A549 (cell line): Measurements from ENCODE around the gene ADPRHL1. TPM values are rescaled to one million over a fixed set of nuclear protein-coding genes. Genes with fewer than 3 reads are reported as not detected.

Experiments used
- ATAC-seq, 2 experiments: fragments of 200-7000 bp in 1 of 2; fragments of >200 bp in 1 of 2; cut with Nextera tagmentation in 1 of 2; cut with Tn5 transposase in 1 of 2; 3 replicates each; pipeline versions ENCODE4 v1.8.0 to v1.9.1; 2018 to 2020; ENCODE audit warnings: mild to moderate bottlenecking in 1 of 2, moderate library complexity in 1 of 2
- CTCF ChIA-PET: fragments of 300-600 bp; sonication (Branson Sonifier 250); formaldehyde crosslinking; extraction: SDS; loops from one replicate; lab custom pipeline; 2021; ENCODE audit warnings: antibody characterized with exemption, inconsistent platforms; lab: Yijun Ruan, JAX
- POLR2A ChIA-PET: fragments of 350-600 bp; formaldehyde crosslinking; extraction: SDS; loops from one replicate; lab custom pipeline; 2021; ENCODE audit warnings: antibody characterized with exemption, inconsistent platforms; lab: Yijun Ruan, JAX
- DNase-seq, 2 experiments: peaks; one replicate each; pipeline versions ENCODE4 v3.0.0 to v3.0.0-alpha.2; 2011 to 2016; ENCODE audit warnings: low read depth in 1 of 2, low spot score in 1 of 2
- FAIRE-seq: peaks from 2 replicates; lab custom pipeline; 2011; peaks lifted over from hg19 to GRCh38; lab: Jason Lieb, UNC
- H3K27ac ChIP-seq, 2 experiments: fragments of >200 bp; sonication (Bioruptor Twin); formaldehyde crosslinking; 3 replicates each; pipeline ENCODE4 v1.5.1; 2016 to 2017
- H3K4me1 ChIP-seq: fragments of >200 bp; sonication (Bioruptor Twin); formaldehyde crosslinking; 3 replicates; pipeline ENCODE4 v1.6.1; 2016
- H3K4me2 ChIP-seq: fragments of >200 bp; sonication (Bioruptor Twin); formaldehyde crosslinking; 3 replicates; pipeline ENCODE4 v1.6.1; 2016
- H3K4me3 ChIP-seq: fragments of >200 bp; sonication (Bioruptor Twin); formaldehyde crosslinking; 3 replicates; pipeline ENCODE4 v1.5.1; 2016
- H3K9me3 ChIP-seq: fragments of >200 bp; sonication (Bioruptor Twin); formaldehyde crosslinking; 3 replicates; pipeline ENCODE4 v1.6.1; 2016
- BHLHE40 ChIP-seq: IDR thresholded peaks from 2 replicates; pipeline ENCODE4 v1.6.1; 2012; ENCODE audit warnings: low read depth, low read length, inconsistent platforms
- CBX8 ChIP-seq: fragments of 200-600 bp; sonication (generic); IDR thresholded peaks from 2 replicates; pipeline ENCODE4 v1.6.1; 2016
- CHD2 ChIP-seq: fragments of 150-350 bp; IDR thresholded peaks from 2 replicates; pipeline ENCODE4 v1.6.1; 2014; ENCODE audit warnings: low read length; ENCODE audit not compliant: partially characterized antibody
- CHD4 ChIP-seq: fragments of 200-600 bp; sonication (generic); IDR thresholded peaks from 2 replicates; pipeline ENCODE4 v1.6.1; 2016; ENCODE audit warnings: antibody characterized with exemption, mild to moderate bottlenecking, borderline replicate concordance
- EHF ChIP-seq: fragments of 250-450 bp; sonication (Bioruptor Pico); IDR thresholded peaks from 2 replicates; pipeline ENCODE4 v1.5.0; 2020; ENCODE audit warnings: mild to moderate bottlenecking
- FOSB ChIP-seq: fragments of 250-450 bp; sonication (Bioruptor Pico); IDR thresholded peaks from 2 replicates; pipeline ENCODE4 v1.5.0; 2020; ENCODE audit warnings: mild to moderate bottlenecking, moderate library complexity
- FOXS1 ChIP-seq: fragments of 250-450 bp; sonication (Bioruptor Pico); IDR thresholded peaks from 2 replicates; pipeline ENCODE4 v1.5.0; 2020; ENCODE audit warnings: mild to moderate bottlenecking, moderate library complexity
- GATA3 ChIP-seq: IDR thresholded peaks from 2 replicates; pipeline ENCODE4 v1.6.1; 2012; ENCODE audit warnings: borderline replicate concordance
- HDAC2 ChIP-seq: fragments of 200-600 bp; sonication (generic); IDR thresholded peaks from 2 replicates; pipeline ENCODE4 v1.6.1; 2016
- HOXB5 ChIP-seq: fragments of 250-450 bp; sonication (Bioruptor Pico); IDR thresholded peaks from 2 replicates; pipeline ENCODE4 v1.5.0; 2020; ENCODE audit warnings: mild to moderate bottlenecking, moderate library complexity
- JUN ChIP-seq, 2 experiments: fragments of >200 bp; sonication (Bioruptor Twin); formaldehyde crosslinking; IDR thresholded peaks; 2 replicates in 1 of 2; 3 replicates in 1 of 2; pipeline ENCODE4 v1.6.1; 2016 to 2017
- KDM1A ChIP-seq: fragments of 200-600 bp; sonication (generic); IDR thresholded peaks from 2 replicates; pipeline ENCODE4 v1.6.1; 2016; ENCODE audit warnings: low read depth, mild to moderate bottlenecking
- MAFK ChIP-seq: fragments of 450-650 bp; IDR thresholded peaks from 2 replicates; pipeline ENCODE4 v1.6.1; 2014; ENCODE audit not compliant: partially characterized antibody
- MAZ ChIP-seq: fragments of 150-350 bp; IDR thresholded peaks from 2 replicates; pipeline ENCODE4 v1.6.1; 2014; ENCODE audit warnings: antibody characterized with exemption, low read depth, low read length, borderline replicate concordance
- MYC ChIP-seq: IDR thresholded peaks from 2 replicates; pipeline ENCODE4 v1.6.1; 2012; ENCODE audit warnings: mild to moderate bottlenecking, inconsistent platforms, low read length, improper control_type of control experiment, borderline replicate concordance
- NPAS2 ChIP-seq: fragments of 250-450 bp; sonication (Bioruptor Pico); IDR thresholded peaks from 2 replicates; pipeline ENCODE4 v1.8.0; 2022; ENCODE audit warnings: mild to moderate bottlenecking, moderate library complexity, borderline replicate concordance
- NR3C1 ChIP-seq: fragments of >200 bp; sonication (Bioruptor Twin); formaldehyde crosslinking; IDR thresholded peaks from 3 replicates; pipeline ENCODE4 v1.6.1; 2017
- POLR2AphosphoS2 ChIP-seq: conservative IDR thresholded peaks from 2 replicates; pipeline ENCODE4 v1.6.1; 2012; ENCODE audit warnings: low read length, improper control_type of control experiment, inconsistent platforms
- RAD21 ChIP-seq, 2 experiments: fragments of >200 bp in 1 of 2; sonication (Bioruptor Twin) in 1 of 2; formaldehyde crosslinking in 1 of 2; IDR thresholded peaks in 1 of 2; conservative IDR thresholded peaks in 1 of 2; 2 replicates in 1 of 2; 3 replicates in 1 of 2; pipeline ENCODE4 v1.6.1; 2012 to 2018; ENCODE audit warnings: inconsistent platforms in 1 of 2
- TP53 ChIP-seq: fragments of 250-450 bp; sonication (Bioruptor Pico); IDR thresholded peaks from 2 replicates; pipeline ENCODE4 v1.5.0; 2021; ENCODE audit warnings: mild to moderate bottlenecking, moderate library complexity
- ZC3H11A ChIP-seq: fragments of 450-650 bp; IDR thresholded peaks from 2 replicates; pipeline ENCODE4 v1.6.1; 2014; ENCODE audit warnings: antibody characterized with exemption, mild to moderate bottlenecking
- ZFP36 ChIP-seq: fragments of 450-650 bp; IDR thresholded peaks from 2 replicates; pipeline ENCODE4 v1.6.1; 2014; ENCODE audit warnings: borderline replicate concordance; ENCODE audit not compliant: partially characterized antibody
- ZNF302 ChIP-seq: fragments of 250-450 bp; sonication (Bioruptor Pico); IDR thresholded peaks from 2 replicates; pipeline ENCODE4 v1.9.0; 2021; ENCODE audit warnings: inconsistent platforms, mild to moderate bottlenecking, moderate library complexity
- WGBS: methylation state at CpG from one replicate; pipeline ENCODE4 v1.1.6; 2017; ENCODE audit errors: missing lambda C conversion rate; 5-methylcytosine and 5-hydroxymethylcytosine counted together
- polyA plus RNA-seq, 4 experiments: library from polyadenylated mRNA; depleted of rRNA in 3 of 4; stranded (reverse); fragments of >200 nt; fragmentation: RNase III in 1 of 4; extraction: RNeasy Plus Mini Kit Qiagen cat#74134 plus additional on column Dnase treatment in 1 of 4; gene quantifications; 2 replicates in 3 of 4; 3 replicates in 1 of 4; pipeline ENCODE4 v1.2.3, GENCODE V29; 2011 to 2017
- TF ChIP-seq, protein P1 (sequence below): fragments of >200 bp; sonication (Bioruptor Twin); formaldehyde crosslinking; IDR thresholded peaks from 3 replicates; pipeline ENCODE4 v1.6.1; 2016
- TF ChIP-seq, protein P2 (sequence below): fragments of 250-450 bp; sonication (Bioruptor Pico); IDR thresholded peaks from 2 replicates; pipeline ENCODE4 v1.5.0; 2021; ENCODE audit warnings: mild to moderate bottlenecking, moderate library complexity, borderline replicate concordance
- TF ChIP-seq, protein P3 (sequence below): IDR thresholded peaks from 2 replicates; pipeline ENCODE4 v1.6.1; 2012

The ADPRHL1 gene
- polyA plus RNA-seq, 2 of the 4 experiments (the other 2 are of a cell fraction) = 11.0 to 11.4 TPM

DNA sequence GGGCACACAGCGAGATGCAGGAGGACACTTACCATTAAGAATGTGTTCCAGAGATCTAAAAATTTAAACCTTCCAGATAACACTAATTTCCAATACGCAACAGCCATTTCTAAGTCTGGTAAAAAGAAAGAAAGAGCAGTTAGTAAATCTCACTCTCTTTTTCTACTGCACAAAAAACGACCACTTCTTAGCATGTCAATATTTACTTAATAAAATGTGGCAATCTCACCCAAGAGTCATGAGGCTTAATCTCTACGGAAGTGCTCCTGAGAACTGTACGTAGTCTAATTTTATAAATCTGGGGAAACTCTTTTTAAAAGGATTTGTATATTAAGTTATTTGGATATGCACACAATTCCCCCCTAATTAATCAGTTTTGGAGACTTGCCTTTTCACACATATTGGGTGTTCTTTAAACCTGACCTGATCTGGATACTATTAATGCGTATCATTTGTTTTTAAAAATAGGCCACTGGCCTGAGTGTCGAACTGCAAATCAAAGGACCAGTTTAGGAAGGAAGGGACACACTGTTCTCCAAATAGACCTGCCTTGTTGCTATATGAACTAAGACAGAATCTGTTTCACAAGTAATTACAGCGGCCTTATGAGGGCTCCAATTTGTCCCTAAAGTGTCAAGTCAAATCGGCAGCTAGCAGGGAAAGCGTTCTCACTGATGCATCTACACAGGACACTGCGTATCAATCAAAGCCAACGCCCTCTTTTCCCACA, 7.9 kb upstream of the ADPRHL1 start:
- Histone ChIP-seq H3K4me1 (no peaks in the 10 kb centered on the region), H3K4me2 (no peak overlapping the region), H3K4me3 (no peak overlapping the region), H3K27ac (no peak overlapping the region), H3K9me3 (no peaks in the 10 kb centered on the region)
- ATAC-seq (no peak), FAIRE-seq (no peak), DNase-seq (no peak)
- TF ChIP-seq ZC3H11A (no peak), NR3C1 (no peak), JUN (IDR thresholded peaks at IDR 0.05) (no peak), CBX8 (no peak), ZFP36 (no peak), FOXS1 (CRISPR knock-in tag) (no peak), CHD2 (no peak), TP53 (CRISPR knock-in tag) (no peak), CHD4 (no peak), BHLHE40 (no peak), GATA3 (no peak), FOSB (no peak), KDM1A (no peak), EHF (no peak), HOXB5 (CRISPR knock-in tag) (no peak), MAZ (no peak), MYC (no peak)
- TF ChIP-seq, protein P1, sequence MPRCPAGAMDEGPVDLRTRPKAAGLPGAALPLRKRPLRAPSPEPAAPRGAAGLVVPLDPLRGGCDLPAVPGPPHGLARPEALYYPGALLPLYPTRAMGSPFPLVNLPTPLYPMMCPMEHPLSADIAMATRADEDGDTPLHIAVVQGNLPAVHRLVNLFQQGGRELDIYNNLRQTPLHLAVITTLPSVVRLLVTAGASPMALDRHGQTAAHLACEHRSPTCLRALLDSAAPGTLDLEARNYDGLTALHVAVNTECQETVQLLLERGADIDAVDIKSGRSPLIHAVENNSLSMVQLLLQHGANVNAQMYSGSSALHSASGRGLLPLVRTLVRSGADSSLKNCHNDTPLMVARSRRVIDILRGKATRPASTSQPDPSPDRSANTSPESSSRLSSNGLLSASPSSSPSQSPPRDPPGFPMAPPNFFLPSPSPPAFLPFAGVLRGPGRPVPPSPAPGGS = no peak
- TF ChIP-seq, protein P2, sequence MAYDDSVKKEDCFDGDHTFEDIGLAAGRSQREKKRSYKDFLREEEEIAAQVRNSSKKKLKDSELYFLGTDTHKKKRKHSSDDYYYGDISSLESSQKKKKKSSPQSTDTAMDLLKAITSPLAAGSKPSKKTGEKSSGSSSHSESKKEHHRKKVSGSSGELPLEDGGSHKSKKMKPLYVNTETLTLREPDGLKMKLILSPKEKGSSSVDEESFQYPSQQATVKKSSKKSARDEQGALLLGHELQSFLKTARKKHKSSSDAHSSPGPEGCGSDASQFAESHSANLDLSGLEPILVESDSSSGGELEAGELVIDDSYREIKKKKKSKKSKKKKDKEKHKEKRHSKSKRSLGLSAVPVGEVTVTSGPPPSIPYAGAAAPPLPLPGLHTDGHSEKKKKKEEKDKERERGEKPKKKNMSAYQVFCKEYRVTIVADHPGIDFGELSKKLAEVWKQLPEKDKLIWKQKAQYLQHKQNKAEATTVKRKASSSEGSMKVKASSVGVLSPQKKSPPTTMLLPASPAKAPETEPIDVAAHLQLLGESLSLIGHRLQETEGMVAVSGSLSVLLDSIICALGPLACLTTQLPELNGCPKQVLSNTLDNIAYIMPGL (CRISPR knock-in tag) = no peak
- ChIA-PET CTCF (no interaction called here), POLR2A (no interaction called here)
- WGBS = 78% methylated on average over 12 of the region's 12 CpGs

DNA sequence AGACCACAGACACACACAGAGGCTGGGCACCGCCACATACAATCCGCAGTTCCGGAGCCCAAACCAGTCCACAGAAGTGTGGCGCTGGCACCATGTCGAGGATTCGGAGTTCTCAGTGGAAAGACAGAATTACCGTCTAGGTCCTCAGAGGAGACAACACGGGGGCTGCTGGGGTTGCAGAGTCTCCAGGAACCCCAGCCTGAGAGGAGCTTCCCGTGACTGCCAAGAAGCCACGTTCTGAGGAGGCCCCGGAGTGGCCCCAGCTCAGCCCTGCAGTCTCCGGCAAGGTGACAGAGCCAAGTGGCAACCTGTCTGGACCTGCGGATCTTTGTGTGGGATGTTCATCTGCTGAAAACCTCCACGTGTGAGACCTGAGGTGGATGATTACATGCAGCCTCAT, 7.3 kb upstream of the ADPRHL1 start:
- H3K4me1 ChIP-seq = no peaks in the 10 kb centered on the region
- no peak overlapping the region for H3K27ac ChIP-seq
- ATAC-seq (no peak), DNase-seq (no peak), FAIRE-seq (no peak)
- no peak for TF ChIP-seq HDAC2
- no peak for TF ChIP-seq NPAS2 (CRISPR knock-in tag)
- no peak for TF ChIP-seq RAD21 (conservative IDR thresholded peaks at IDR 0.05 in 1 of 2, IDR thresholded peaks at IDR 0.05 in 1 of 2)
- TF ChIP-seq, protein P3, sequence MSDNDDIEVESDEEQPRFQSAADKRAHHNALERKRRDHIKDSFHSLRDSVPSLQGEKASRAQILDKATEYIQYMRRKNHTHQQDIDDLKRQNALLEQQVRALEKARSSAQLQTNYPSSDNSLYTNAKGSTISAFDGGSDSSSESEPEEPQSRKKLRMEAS = no peak
- TF ChIP-seq ZNF302 (CRISPR knock-in tag) = no peak
- TF ChIP-seq KDM1A = no peak
- TF ChIP-seq POLR2AphosphoS2 = no peak
- TF ChIP-seq TP53 (CRISPR knock-in tag) = no peak
- TF ChIP-seq, protein P1 = no peak
- no peak for TF ChIP-seq JUN (IDR thresholded peaks at IDR 0.05)
- no peak for TF ChIP-seq MAFK
- no peaks in the 10 kb centered on the region for H3K9me3 ChIP-seq
- ChIA-PET CTCF (interaction anchor here (0.6 kb wide), 1 partner anchor 139 kb away, joined by 3 read pairs; no protein-coding TSS in a partner anchor), POLR2A (no interaction called here)
- no peak overlapping the region for H3K4me3 ChIP-seq
- no peak overlapping the region for H3K4me2 ChIP-seq
- 90% methylated on average over 1 of the region's 14 CpGs for WGBS
